GM21786 (cell line): ENCODE data around the gene PROK2.

Experiments used
- ATAC-seq: cut with Tn5 transposase; IDR thresholded peaks from one replicate; pipeline ENCODE4 v1.9.1; 2021; ENCODE audit not compliant: unreplicated experiment

The PROK2 gene, protein sequence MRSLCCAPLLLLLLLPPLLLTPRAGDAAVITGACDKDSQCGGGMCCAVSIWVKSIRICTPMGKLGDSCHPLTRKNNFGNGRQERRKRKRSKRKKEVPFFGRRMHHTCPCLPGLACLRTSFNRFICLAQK

DNA sequence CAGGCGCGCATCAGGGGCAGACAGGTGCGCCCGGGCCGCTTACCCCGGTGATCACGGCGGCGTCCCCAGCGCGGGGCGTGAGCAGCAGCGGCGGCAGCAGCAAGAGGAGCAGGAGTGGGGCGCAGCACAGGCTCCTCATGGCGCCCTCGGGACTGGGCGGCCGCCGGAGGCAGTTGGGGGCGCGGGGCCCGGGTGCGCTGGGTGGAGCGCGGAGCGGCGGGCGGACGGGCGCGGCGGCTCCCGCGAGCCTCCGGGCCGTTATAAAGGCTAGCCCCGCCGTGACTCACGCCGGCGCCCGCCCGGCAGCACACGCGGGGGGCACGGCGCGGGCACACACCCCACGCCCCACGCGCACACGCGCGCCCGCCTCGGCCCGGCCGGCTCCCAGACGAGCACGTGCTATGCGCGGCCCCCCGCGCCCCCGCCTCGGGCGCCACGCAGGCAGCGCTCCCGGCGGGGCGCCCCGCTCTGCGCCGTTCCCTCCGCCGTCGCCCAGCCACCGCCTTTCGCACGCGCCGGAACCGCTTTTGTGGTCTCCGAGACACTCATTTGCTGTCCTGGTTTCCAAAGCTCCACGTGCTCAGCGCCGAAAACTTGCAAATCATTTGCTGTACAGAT is at the start of gene PROK2:
Gene PROK2, minus strand, starts transcription at position 235 of the 618 bp plus-strand sequence. Its CDS starts 96 bp downstream, at position 139.
- no peak for ATAC-seq

DNA sequence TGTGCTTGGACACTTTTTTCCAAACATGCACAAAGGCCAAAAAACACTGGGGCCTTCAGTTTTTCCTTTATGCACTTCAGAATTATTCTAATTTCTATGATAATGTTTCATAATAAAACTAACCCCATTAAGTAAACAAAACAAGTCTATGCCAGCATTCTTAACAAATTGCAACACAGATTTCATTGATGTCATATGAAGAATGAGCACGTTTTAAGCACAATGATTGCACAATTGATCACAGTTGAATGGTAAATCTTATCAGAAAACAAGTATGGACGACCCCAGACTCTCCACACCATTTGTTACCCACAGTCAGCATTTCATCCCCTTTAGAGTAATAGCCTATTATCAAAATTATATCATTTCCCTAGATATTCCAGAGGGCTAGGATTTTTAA is 46.7 kb upstream of the PROK2 start:
- no peak for ATAC-seq

DNA sequence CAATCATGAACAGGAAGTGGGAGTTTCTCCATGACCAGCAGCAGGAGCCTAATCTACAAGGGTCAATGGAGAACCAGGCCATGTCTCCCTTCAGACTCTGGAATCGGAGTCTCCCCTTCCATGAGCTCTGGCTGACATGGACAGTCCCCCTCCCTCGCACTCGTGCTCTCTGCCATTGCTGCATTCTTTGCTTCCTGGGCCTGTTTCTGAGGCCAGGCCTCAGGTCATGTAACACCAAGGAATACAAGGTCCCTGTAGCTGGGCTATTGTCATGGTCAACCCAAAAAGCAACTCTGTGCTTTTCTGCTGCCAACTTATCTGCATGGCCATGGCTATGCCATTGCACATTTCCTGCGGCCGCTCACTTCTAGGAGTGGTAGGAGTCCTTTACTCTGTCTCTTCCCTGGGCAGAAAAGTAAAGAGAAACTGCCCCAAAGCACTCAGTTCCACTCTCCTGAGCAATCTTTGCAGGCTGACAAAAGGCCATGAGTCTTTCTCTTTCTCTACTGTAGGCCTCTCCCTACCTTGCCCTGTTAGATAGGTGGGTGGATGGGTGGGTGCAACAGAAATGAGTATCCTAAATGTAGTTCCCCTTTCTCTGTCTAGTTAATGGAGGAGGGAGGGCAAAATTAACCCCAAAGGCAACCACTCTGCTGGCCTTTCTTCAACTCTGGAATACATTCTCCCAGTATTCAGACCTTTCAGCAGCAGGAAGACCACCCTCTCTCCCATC is 40.8 kb upstream of the PROK2 start:
- no peak for ATAC-seq

DNA sequence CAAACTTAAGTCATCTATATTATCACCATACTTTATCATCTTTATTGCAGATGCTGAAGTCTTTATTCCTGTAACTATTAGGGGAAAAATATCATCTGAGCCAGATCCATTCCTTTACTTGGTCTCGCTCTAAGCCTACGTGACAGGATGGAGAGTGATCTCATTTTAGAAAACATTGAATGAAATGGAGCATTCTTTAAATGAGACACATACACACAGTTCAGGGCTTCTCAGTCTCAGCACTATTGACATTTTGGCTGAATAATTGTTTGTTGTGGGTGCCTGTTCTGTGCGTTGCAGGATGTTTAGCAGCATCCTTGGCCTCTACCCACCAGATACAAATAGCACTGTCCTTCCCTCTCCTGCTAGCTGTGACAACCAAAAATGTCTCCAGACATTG is 36.2 kb upstream of the PROK2 start:
- no peak for ATAC-seq

DNA sequence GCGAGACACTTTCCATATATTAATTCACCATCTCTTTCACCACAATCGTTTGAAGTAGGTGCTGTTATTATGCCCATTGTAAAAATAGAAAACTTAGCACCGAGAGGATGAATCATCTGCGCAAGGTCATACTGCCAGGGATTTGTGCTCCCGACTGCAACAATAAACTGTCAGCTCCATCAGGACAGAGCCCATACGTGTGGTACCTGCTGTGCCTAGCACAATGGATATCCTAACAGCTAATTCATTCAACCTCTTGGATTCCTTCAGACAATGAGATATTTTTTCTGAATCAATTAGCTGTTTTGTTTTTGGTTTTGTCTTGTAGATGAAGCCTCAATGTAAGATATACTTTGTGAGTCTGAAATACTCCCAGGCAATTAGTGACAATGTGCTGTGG is 32.3 kb upstream of the PROK2 start:
- ATAC-seq, result no peak

DNA sequence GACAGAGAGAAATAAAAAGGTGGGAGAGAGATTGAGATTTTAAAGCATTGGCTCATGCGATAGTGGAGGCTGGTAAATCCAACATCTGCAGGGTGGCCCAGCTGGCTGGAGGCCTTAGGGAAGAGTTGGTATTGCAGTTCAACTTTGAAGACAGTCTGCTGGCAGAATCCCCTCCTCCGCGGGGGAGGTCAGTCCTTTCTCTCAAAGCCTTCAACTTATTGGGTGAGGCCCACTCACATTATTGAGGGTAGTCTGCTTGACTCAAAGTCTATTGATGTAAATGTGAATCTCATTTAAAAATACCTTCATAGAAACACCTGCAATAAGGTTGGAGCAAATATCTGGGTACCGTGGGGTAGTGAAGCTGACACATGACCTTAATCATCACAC is 31.8 kb upstream of the PROK2 start:
- no peak for ATAC-seq

DNA sequence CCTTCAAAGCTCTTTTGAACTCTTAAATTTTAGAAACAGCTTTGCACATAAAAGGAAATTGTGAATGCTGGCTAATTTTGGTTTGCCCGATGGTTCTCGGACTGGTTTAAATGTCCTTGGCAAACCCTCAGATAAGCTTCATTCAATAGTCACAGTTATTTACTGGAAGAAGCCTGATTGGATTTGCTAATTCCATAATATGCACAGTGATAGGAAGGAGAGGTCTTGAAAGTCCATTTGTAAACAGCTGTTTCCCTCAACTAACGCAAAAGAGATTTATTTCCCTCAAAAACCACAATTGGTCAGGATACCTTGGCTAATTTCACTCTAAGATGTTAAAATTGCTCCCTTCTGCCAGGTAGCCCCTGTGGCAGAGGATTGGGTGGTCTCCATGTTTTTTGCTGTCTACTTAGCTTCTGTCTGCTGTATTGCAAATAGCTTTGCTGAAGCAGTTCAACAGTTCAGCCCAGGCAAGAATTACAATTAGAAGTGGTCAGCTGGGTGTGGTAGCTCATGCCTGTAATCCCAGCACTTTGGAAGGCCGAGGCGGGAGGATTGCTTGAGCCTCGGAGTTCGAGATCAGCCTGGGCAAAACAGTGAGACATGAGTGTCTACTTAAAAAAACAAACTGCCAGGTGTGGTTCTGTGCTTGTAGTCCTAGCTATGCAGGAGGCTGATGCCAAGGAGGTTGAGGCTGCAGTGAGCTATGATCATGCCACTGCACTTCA is 30.6 kb upstream of the PROK2 start:
- ATAC-seq, result no peak

DNA sequence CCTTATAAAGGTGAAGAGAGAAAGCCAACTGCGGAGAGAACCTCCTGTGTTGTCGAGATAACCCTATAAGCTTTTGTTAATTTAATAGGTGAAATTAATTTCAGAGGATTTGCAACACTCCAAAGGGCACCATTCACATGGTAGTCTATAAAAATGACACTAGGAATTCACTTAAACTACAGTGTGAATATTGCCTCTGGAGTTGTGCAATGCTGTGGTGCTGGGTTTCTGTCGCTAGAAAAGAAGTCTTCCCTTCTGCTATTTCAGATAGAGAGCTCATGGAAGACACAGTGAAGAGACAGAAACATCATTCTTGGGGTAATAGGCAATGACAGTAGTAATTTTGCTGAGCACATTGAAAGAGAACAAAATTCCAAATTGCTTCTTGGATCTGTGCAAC is 28.8 kb upstream of the PROK2 start:
- no peak for ATAC-seq

DNA sequence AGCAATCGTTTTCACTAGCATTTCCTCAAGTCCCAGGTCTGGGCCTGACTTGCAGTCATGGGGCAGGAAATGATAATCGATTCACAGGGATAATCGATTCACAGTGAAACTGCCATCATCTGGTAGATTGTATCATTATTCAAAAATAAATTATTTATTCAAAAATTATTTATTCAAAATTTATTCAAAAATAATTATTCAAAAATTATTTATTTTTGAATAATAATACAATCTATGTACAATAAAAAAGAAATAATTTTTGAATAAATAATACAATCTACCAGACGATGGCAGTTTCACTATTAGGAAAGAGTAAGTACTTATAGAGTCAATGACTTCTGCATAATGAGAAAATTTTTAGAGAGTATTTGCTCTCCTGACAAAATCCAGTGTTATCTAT is 28.1 kb upstream of the PROK2 start:
- ATAC-seq, result no peak

DNA sequence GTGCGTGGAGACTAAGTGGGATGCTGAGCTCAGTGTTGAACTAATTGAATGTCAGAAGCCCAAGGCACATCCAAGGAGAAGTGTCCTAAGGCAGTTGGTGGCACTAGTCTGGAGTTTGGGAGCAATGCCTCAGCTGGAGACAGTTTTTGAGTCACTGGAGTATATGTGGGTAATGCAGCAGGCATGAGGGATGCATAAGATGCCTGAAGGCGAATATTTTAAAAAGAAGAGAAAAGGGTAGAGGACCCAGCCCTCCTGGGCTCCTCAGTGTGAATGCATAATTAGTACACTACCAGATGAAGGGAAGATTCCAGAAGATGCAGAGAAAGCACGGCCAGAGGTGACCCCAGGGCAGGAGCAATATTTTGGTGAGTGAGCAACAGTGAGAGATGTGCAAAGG is 25.1 kb upstream of the PROK2 start:
- no peak for ATAC-seq

DNA sequence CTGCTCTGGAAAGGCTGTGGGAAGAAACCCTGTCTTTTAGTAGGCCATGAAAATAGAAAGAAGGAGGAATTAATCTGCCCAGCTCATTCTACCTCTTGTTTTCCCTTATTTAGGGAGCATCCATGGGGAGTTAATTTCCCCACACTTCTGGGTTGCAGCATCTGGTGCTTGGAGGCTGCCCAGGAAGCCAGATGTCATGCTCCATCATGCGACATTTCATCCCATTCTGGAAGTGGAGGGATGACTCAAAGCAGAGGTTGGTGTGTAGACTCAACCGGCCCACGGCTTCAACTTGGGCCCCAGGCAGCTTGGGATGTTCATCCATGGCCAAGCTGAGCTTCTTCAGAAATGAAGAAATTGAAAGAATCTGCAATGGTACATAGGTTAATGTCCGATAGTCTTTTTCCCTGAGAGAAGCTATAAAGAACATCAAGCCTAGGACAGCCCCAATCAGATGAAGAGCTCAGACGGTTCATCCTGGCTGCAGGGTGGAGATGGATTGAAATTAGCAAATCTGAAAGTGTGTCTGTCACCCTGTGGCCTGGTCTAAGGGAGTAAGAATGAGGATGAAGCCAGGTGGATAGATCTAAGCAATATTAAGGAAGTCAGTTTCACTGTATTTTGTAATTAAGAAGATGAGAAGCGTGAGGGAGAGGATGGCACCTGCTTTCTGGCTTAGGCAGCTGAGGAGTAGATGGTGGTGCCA is 24.5 kb upstream of the PROK2 start:
- ATAC-seq, result no peak

DNA sequence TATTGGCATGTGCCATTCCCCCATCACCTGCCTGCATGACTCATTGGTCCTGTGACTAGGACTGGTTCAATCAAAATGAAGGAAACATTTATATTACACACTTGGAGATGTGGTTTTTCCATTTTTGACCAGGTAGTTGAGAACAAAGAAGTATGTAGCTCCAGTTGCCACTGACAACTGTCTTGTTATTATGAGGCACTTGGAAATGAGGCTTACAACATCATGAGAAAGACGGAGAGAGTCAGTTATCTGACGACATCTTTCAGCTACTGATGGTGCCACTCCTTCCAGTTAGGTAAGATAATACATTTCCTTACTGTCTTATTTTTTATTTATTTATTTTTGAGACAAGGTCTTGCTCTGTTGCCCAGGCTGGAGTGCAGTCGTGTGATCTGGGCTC is 21.8 kb upstream of the PROK2 start:
- no peak for ATAC-seq

DNA sequence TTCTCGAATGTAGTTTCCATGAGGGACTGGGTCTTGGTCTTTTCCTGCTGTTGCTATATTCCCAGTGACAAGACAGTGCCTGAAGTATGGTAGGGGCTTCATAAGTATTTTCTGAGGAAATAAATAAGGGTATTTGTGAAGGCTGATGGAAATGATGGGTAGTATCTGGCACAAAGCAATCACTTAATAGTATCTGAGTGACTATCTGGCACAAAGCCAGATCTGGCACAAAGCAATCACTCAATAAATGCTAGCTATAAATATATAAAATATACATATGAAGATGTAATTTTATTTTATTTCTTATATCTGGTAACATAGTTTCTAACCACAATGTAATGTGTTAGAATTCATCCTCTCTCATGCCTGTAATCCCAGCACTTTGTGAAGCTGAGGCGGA is 20.7 kb upstream of the PROK2 start:
- ATAC-seq, result no peak

DNA sequence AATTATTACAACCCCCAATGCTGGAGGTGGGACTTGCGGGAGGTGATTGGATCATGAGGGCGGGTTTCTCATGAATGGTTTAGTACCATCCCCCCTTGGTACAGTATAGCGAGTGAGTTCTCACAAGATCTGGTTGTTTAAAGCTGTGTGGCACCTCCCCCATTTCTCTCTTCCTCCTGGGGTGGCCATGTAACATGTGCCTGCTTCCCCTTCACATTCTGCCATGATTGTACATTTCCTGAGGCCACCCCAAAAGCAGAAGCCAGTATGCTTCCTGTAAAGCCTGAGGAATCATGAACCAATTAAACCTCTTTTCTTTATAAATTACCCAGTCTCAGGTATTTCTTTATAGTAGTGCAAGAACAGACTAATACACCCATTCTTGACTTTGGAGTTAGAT is 20.3 kb upstream of the PROK2 start:
- ATAC-seq, result no peak

DNA sequence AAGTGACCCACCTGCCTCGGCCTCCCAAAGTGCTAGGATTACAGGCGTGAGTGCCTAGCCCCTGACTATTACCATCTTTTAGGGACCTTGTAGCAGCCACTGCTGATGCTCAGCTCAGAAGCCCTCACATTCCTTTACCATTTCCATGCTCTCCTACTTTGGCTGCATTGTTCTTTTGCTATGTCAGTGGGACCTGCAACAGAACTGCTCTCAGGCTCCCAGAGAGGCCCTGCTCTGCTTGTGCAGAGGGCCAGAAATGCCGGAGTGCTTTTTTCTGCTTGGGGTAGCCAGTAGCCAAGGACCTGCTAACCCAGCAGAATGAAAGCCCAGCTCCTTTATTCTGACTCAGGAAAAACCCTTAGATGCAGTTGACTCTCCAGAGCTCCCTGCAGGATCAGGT is 18.3 kb upstream of the PROK2 start:
- no peak for ATAC-seq

DNA sequence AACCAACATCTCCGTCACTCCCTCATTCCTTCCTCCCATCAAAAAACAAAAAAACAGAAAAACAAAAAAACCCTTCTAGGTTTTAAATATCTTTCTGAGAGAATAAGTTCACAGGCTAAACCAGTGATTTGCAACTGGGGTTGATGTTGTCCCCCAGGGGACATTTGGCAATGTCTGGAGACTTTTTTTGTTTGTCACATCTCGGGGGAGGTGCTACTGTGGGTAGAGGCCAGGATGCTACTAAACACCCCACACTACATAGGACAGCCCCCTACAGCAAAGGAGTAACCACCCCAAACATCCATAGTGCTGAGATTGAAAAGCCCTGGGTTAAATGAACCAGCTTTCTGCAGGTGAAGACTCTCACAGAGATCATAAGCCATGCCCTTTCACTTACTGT is 17.0 kb upstream of the PROK2 start:
- no peak for ATAC-seq

DNA sequence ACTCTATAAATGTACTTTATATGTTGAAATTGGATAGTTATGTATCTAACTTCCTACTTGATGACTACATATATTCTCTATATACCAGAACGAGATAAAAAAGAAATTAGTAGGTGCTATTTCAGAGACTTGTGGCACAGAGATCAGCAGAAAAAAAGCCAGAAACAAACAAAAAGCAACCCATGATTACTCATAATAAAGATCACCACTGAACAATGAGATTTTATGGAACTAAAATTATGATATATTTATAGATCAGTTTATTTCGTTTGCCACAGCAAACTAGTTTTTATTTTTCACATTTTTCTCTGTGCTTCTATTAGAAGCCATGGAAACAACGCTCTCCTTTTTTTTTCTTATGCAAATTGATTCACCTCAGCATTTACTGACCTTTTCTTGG is 15.1 kb upstream of the PROK2 start:
- ATAC-seq, result no peak

DNA sequence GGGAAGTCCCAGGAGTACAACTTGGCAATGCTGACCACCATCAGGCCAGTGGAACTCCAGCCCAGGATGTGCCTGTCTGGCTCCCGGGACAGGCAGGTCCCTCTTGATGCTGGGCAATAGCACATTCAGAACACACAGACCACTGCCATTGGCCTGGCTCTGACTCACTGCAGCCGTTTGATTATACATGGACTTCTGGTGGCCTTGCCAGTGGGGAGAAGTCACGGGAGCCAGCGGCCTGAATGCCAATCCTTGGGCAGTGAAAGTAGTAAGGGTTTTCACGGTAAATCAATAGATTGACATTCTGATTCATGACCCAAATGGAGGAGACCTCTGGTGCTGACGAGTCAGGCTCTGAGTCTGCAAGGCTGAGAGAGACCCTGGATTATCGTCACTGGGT is 12.5 kb upstream of the PROK2 start:
- ATAC-seq, result no peak

DNA sequence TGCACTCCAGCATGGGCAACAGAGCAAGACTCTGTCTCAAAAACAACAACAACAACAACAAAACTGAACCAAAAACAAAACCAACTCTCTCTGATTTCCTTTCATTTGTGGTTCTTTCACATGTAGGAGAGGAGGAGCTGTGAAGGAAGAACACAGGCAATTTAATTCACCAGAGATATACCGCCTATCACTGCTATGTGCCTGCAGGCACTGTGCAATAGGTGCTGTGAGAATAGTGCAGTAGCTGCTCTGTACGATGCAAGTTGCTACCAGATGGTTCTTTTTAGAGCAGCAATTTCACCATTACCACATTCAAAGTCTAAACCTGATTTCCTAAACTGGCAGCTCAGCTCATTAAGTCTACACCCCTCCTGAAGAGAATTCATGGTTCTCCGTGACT is 11.3 kb upstream of the PROK2 start:
- ATAC-seq, result no peak

DNA sequence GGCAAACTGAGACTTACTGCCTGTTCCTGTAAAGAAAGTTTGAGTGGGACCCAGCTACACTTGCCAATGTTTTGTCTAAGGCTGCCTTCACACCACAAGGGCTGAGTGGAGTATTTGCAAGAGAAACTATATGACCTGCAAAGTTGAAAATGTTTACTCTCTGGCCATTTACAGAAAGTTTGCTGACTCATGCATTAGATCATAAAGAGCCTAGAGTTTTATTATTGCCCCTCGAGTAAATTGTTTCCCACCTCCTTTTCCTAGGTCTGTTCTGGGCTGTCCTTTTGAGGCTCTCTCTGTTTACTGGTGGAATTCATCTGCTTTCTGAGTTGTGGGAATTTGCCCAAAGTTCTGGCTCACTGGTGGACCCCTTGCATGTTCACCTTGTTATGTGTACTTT is 6.7 kb upstream of the PROK2 start:
- no peak for ATAC-seq

DNA sequence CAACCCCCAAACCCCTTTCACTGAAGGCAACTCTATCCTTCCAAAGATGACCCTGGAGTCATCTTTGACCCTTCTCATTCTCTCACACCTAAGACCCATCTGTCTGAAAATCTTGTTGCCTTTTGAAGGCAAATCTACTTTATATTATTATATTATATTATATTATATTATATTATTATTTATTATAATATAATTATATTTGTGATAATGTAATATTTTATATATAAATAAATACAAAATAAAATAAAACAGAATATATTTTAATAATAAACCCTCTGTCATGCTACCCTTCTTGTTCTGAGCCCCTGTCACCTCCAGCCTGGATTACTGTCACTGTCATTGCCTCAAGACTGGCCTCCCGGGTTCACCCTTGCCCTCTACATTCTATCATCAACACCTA is 5.0 kb upstream of the PROK2 start:
- ATAC-seq, result no peak
